Chondrocyte (in vitro differentiated cells): ENCODE results near the gene ACSF3. TPM values are rescaled to one million over a fixed set of nuclear protein-coding genes. Genes with fewer than 3 reads are reported as not detected.
A peak's percentile ranks its signal among the peaks of the same experiment; 100 is the strongest.
"Not testable (repeated sequence)": the region's sequence is repeated elsewhere in the genome, so short reads cannot be mapped to it uniquely, and the experiment has no call there.

Source experiments
- DNase-seq: peaks from one replicate; pipeline ENCODE4 v3.0.0; 2021; ENCODE audit warnings: mixed read lengths, low spot score
- H3K27ac Mint-ChIP-seq: one replicate; pipeline ENCODE4 v1.8.0; 2021; ENCODE audit warnings: mild to moderate bottlenecking, moderate library complexity, mixed read lengths; ENCODE audit not compliant: unreplicated experiment
- H3K27me3 Mint-ChIP-seq: 2 replicates; pipeline ENCODE4 v1.8.0; 2021; ENCODE audit warnings: low read depth, mixed read lengths
- H3K36me3 Mint-ChIP-seq: 2 replicates; pipeline ENCODE4 v1.8.0; 2021; ENCODE audit warnings: low read depth, mixed read lengths
- H3K4me1 Mint-ChIP-seq: 2 replicates; pipeline ENCODE4 v1.8.0; 2021; ENCODE audit warnings: low read depth, mild to moderate bottlenecking, mixed read lengths
- H3K4me3 Mint-ChIP-seq: one replicate; pipeline ENCODE4 v1.8.0; 2021; ENCODE audit warnings: mild to moderate bottlenecking, moderate library complexity, mixed read lengths; ENCODE audit not compliant: unreplicated experiment
- H3K9me3 Mint-ChIP-seq: 2 replicates; pipeline ENCODE4 v1.8.0; 2021; ENCODE audit warnings: low read depth, mixed read lengths
- CTCF ChIP-seq: fragments of 200-600 bp; sonication (generic); IDR thresholded peaks from 2 replicates; pipeline ENCODE4 v1.5.0; 2021; ENCODE audit warnings: antibody characterized with exemption, mild to moderate bottlenecking, moderate library complexity
- total RNA-seq: library from RNA; stranded (reverse); gene quantifications from 3 replicates; pipeline ENCODE4 v1.2.1, GENCODE V29; 2021

The ACSF3 gene
- total RNA-seq, 1 donor from 2014 or later = 19.5 TPM

- Mint-ChIP-seq H3K27me3 (peaks cover 5% of the 10 kb centered on the region), H3K27ac (no peak overlapping the region), H3K9me3 (no peaks in the 10 kb centered on the region), H3K4me3 (no peak overlapping the region), H3K4me1 (no peaks in the 10 kb centered on the region), H3K36me3 (no peaks in the 10 kb centered on the region)
- DNase-seq = no peak
- no peak for TF ChIP-seq CTCF
Observed at GRCh38 chr16:89184933-89185794, 91.5 kb downstream of the ACSF3 start.

GRCh38 chr16:89185887-89186592 lies 92.4 kb downstream of the ACSF3 start:
- H3K36me3 Mint-ChIP-seq, DNase-seq, H3K4me1 Mint-ChIP-seq, H3K27me3 Mint-ChIP-seq, H3K27ac Mint-ChIP-seq, H3K4me3 Mint-ChIP-seq, H3K9me3 Mint-ChIP-seq: not testable (repeated sequence)

- not testable (repeated sequence) for H3K27ac Mint-ChIP-seq, H3K36me3 Mint-ChIP-seq, H3K4me1 Mint-ChIP-seq, H3K27me3 Mint-ChIP-seq, H3K4me3 Mint-ChIP-seq, DNase-seq, H3K9me3 Mint-ChIP-seq
Observed at GRCh38 chr16:89186593-89187031, 93.0 kb downstream of the ACSF3 start.

- no peak for TF ChIP-seq CTCF
- no peaks in the 10 kb centered on the region for H3K4me1 Mint-ChIP-seq
- H3K27ac Mint-ChIP-seq = peak overlapping the region; percentile 29
- peaks cover 5% of the 10 kb centered on the region for H3K27me3 Mint-ChIP-seq
- no peak overlapping the region for H3K4me3 Mint-ChIP-seq
- no peaks in the 10 kb centered on the region for H3K9me3 Mint-ChIP-seq
- no peaks in the 10 kb centered on the region for H3K36me3 Mint-ChIP-seq
- DNase-seq = no peak
Observed at GRCh38 chr16:89187032-89187769, 93.5 kb downstream of the ACSF3 start.

- no peak for TF ChIP-seq CTCF
Observed at GRCh38 chr16:89187770-89188392, 94.2 kb downstream of the ACSF3 start.

GRCh38 chr16:89188471-89189357 lies 95.1 kb downstream of the ACSF3 start:
- H3K4me3 Mint-ChIP-seq, H3K27ac Mint-ChIP-seq, H3K36me3 Mint-ChIP-seq, DNase-seq, H3K9me3 Mint-ChIP-seq, H3K4me1 Mint-ChIP-seq, H3K27me3 Mint-ChIP-seq: not testable (repeated sequence)

More at GRCh38 chr16:89187770-89188392, 94.2 kb downstream of the ACSF3 start:
- DNase-seq = no peak
- H3K27me3 Mint-ChIP-seq = peaks cover 2% of the 10 kb centered on the region
- no peak overlapping the region for H3K4me3 Mint-ChIP-seq
- H3K9me3 Mint-ChIP-seq = no peaks in the 10 kb centered on the region
- no peaks in the 10 kb centered on the region for H3K36me3 Mint-ChIP-seq
- H3K4me1 Mint-ChIP-seq = no peaks in the 10 kb centered on the region
- peak overlapping the region; percentile 29 for H3K27ac Mint-ChIP-seq
